Esophagus muscularis mucosa (tissue), 4 donors: Measurements from ENCODE around the gene RABAC1. TPM values are rescaled to one million over a fixed set of nuclear protein-coding genes. Genes with fewer than 3 reads are reported as not detected.

Experiments used
- DNase-seq: peaks from one replicate; pipeline ENCODE4 v3.0.0-alpha.2; 2017; ENCODE audit errors: extremely low spot score
- H3K27ac ChIP-seq, 4 donors: fragments of 200-600 bp; sonication (generic); replicated peaks in 1 of 4; 1 replicate in 3 of 4; 2 replicates in 1 of 4; pipeline ENCODE4 v1.5.1; 2016 to 2019; ENCODE audit warnings: mild to moderate bottlenecking in 1 of 4
- H3K27me3 ChIP-seq, 4 donors: fragments of 200-600 bp; sonication (generic); one replicate each; pipeline versions ENCODE4 v1.5.1 to v1.6.0; 2016 to 2019
- H3K36me3 ChIP-seq, 4 donors: fragments of 200-600 bp; sonication (generic); one replicate each; pipeline ENCODE4 v1.5.1; 2016 to 2019
- H3K4me1 ChIP-seq, 4 donors: fragments of 200-600 bp; sonication (generic); one replicate each; pipeline ENCODE4 v1.5.1; 2016 to 2019
- H3K4me3 ChIP-seq, 4 donors: fragments of 200-600 bp; sonication (generic); 1 replicate in 2 of 4; 2 replicates in 2 of 4; pipeline ENCODE4 v1.5.1; 2016 to 2019; ENCODE audit warnings: mild to moderate bottlenecking in 4 of 4, moderate library complexity in 1 of 4
- H3K9me3 ChIP-seq, 4 donors: fragments of 200-600 bp; sonication (generic); 1 replicate in 3 of 4; 2 replicates in 1 of 4; pipeline ENCODE4 v1.5.1; 2016 to 2019
- CTCF ChIP-seq, 3 experiments: fragments of 200-600 bp in 2 of 3; fragments of 450-650 bp in 1 of 3; sonication (generic) in 2 of 3; IDR thresholded peaks; one replicate each; pipeline ENCODE4 v1.5.1; 2017 to 2019; ENCODE audit warnings: antibody characterized with exemption in 3 of 3, mild to moderate bottlenecking in 2 of 3, moderate library complexity in 1 of 3
- EP300 ChIP-seq: sonication (generic); formaldehyde crosslinking; IDR thresholded peaks from one replicate; pipeline ENCODE4 v1.6.1; 2017; ENCODE audit warnings: antibody characterized with exemption
- POLR2A ChIP-seq: fragments of 450-650 bp; IDR thresholded peaks from one replicate; pipeline ENCODE4 v1.6.1; 2017; ENCODE audit warnings: antibody characterized with exemption, moderate library complexity, mild to moderate bottlenecking, low read depth
- POLR2AphosphoS5 ChIP-seq, 2 donors: sonication (generic); formaldehyde crosslinking; IDR thresholded peaks; one replicate each; pipeline ENCODE4 v1.6.1; 2017; ENCODE audit warnings: antibody characterized with exemption in 2 of 2
- WGBS: methylation state at CpG from one replicate; pipeline ENCODE4 v1.1.5; 2018; 5-methylcytosine and 5-hydroxymethylcytosine counted together
- intact Hi-C: fragments of 100-400 bp; cut with DNase I; formaldehyde crosslinking; loops from one replicate; pipeline ENCODE4 v1.15.1; 2023
- total RNA-seq, 4 donors: library from RNA; depleted of rRNA; stranded (reverse); fragments of >200 nt; gene quantifications; one replicate each; pipeline versions ENCODE4 v1.1.0 to v1.2.1, GENCODE V29; 2016

RABAC1 gene
- total RNA-seq, 4 donors from 2014 or later, result 142 to 250 (median 201) TPM

- Histone ChIP-seq H3K4me1 (peaks cover 0 to 28% (median 21%) of the 10 kb centered on the region in 4 donors), H3K9me3 (no peaks in the 10 kb centered on the region), H3K4me3 (no peak overlapping the region), H3K27me3 (peaks cover 5 to 90% (median 60%) of the 10 kb centered on the region in 4 donors), H3K27ac (no peak overlapping the region), H3K36me3 (no peaks in the 10 kb centered on the region)
- intact Hi-C loops, result no loop called here
- TF ChIP-seq POLR2A (no peak), CTCF (IDR thresholded peaks at IDR 0.05) (no peak), POLR2AphosphoS5 (IDR thresholded peaks at IDR 0.05) (no peak), EP300 (no peak)
- no peak for DNase-seq
- 8% methylated on average over 21 of the region's 21 CpGs for WGBS
Measured at GRCh38 chr19:41913538-41914423, 45.3 kb downstream of the RABAC1 start.

GRCh38 chr19:41912899-41913537, 46.1 kb downstream of the RABAC1 start:
- Histone ChIP-seq H3K4me3 (no peak overlapping the region), H3K27ac (no peak overlapping the region), H3K4me1 (peaks cover 0 to 28% (median 21%) of the 10 kb centered on the region in 4 donors), H3K9me3 (no peaks in the 10 kb centered on the region), H3K36me3 (peaks cover 0 to 3% (median 0%) of the 10 kb centered on the region in 4 donors), H3K27me3 (peaks cover 5 to 82% (median 56%) of the 10 kb centered on the region in 4 donors)
- WGBS, result 4% methylated on average over 25 of the region's 51 CpGs
- intact Hi-C loops, result no loop called here
- TF ChIP-seq POLR2A, result no peak
- no peak for TF ChIP-seq CTCF (IDR thresholded peaks at IDR 0.05)
- no peak for TF ChIP-seq POLR2AphosphoS5 (IDR thresholded peaks at IDR 0.05)
- no peak for TF ChIP-seq EP300
- no peak for DNase-seq

- peaks cover 5 to 73% (median 48%) of the 10 kb centered on the region in 4 donors for H3K27me3 ChIP-seq
- intact Hi-C loops, result no loop called here
- no peak overlapping the region for H3K4me3 ChIP-seq
- H3K9me3 ChIP-seq, result no peaks in the 10 kb centered on the region
- 13% methylated on average over 29 of the region's 29 CpGs for WGBS
- peaks cover 0 to 12% (median 6%) of the 10 kb centered on the region in 4 donors for H3K36me3 ChIP-seq
- DNase-seq, result no peak
- no peak overlapping the region for H3K27ac ChIP-seq
- TF ChIP-seq EP300, result no peak
- TF ChIP-seq CTCF (IDR thresholded peaks at IDR 0.05), result no peak
- TF ChIP-seq POLR2AphosphoS5 (IDR thresholded peaks at IDR 0.05), result no peak
- no peak for TF ChIP-seq POLR2A
- peaks cover 0 to 28% (median 21%) of the 10 kb centered on the region in 4 donors for H3K4me1 ChIP-seq
Measured at GRCh38 chr19:41911889-41912731, 47.0 kb downstream of the RABAC1 start.

GRCh38 chr19:41910992-41911888, 47.9 kb downstream of the RABAC1 start:
- Histone ChIP-seq H3K9me3 (no peaks in the 10 kb centered on the region), H3K27ac (no peak overlapping the region), H3K4me1 (peaks cover 0 to 28% (median 21%) of the 10 kb centered on the region in 4 donors), H3K4me3 (no peak overlapping the region), H3K36me3 (peaks cover 0 to 20% (median 15%) of the 10 kb centered on the region in 4 donors), H3K27me3 (peaks cover 5 to 64% (median 41%) of the 10 kb centered on the region in 4 donors)
- no peak for TF ChIP-seq POLR2A
- TF ChIP-seq EP300, result no peak
- no peak for TF ChIP-seq POLR2AphosphoS5 (IDR thresholded peaks at IDR 0.05)
- no peak for TF ChIP-seq CTCF (IDR thresholded peaks at IDR 0.05)
- 69% methylated on average over 11 of the region's 13 CpGs for WGBS
- no peak for DNase-seq
- intact Hi-C loops, result no loop called here
